GM18505 (cell line): ENCODE measurements around the gene SLC39A11.
"Not testable (repeated sequence)": the region's sequence is repeated elsewhere in the genome, so short reads cannot be mapped to it uniquely, and the experiment has no call there.

Experiments
- ATAC-seq: cut with Tn5 transposase; IDR thresholded peaks from one replicate; pipeline ENCODE4 v1.9.1; 2021; ENCODE audit not compliant: unreplicated experiment
- POLR2A ChIP-seq: IDR thresholded peaks from 4 replicates; pipeline ENCODE4 v1.6.1; 2011; ENCODE audit warnings: borderline replicate concordance; ENCODE audit not compliant: insufficient read depth, insufficient read length; ENCODE audit errors: extremely low read depth

SLC39A11 gene

DNA sequence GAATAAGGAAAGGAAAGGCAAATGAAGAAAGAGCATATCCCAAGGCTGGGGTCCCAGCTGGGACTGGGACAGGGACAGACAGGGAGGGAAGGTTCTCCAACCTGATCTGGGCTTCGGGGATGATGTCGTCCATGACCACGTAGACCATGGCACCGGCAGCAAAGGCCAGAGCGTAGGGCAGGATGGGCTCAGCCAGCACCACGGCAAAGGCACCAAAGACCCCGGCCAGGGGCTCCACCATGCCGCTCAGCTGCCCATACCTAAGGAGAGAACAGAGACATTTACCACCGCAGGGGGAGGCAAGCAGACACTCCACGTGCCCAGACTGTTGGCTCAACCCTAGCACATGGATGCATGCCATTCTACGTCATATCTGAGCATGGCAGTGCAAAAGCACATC lies 443.8 kb downstream of the SLC39A11 start:
- ATAC-seq, result no peak
- TF ChIP-seq POLR2A, result no peak

DNA sequence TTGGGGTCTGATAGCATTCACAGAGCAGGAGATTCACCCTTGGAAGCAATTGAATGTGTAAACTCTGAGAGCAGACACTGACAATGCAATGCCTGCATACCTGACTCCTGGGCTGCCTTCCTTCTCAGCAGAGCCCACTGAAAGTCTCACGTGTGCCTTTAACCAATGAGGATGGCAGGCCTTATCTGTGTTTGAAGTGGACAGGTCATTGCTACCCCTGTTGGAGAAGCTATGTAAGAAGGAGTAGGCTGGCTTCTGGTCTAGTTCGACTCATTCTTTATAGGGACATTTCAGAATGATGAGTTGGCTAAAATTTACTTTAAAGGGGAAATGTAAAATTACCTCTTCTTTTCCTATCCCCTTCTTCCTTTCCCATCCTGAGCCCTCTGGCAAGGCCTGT lies 446.3 kb downstream of the SLC39A11 start:
- ATAC-seq, result no peak
- TF ChIP-seq POLR2A, result no peak

DNA sequence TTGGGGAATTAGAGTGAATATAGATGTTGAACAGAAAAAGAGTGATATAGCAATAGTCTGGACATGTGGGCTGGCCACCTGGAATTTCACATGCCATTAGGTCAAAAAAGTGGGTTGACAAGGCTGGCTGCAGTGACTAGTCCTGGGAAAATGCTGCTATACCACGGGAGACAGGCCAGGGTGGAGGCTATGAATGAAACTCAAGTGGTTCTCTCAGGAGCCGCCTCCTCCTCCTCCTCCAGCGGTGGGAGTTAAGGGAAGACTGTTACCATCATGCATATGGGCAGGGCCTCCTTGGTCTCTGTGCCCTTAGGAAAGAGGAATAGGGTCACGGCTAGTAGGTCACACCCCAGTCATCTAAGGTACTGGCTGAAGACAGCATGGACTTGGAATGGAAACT lies 448.0 kb downstream of the SLC39A11 start:
- no peak for TF ChIP-seq POLR2A
- no peak for ATAC-seq

GRCh38 chr17:72643575-72644216 lies 448.8 kb downstream of the SLC39A11 start:
- TF ChIP-seq POLR2A, result no peak

GRCh38 chr17:72642720-72643119 lies 449.8 kb downstream of the SLC39A11 start:
- no peak for ATAC-seq
- no peak for TF ChIP-seq POLR2A

More at GRCh38 chr17:72643575-72644216, 448.8 kb downstream of the SLC39A11 start:
- no peak for ATAC-seq

DNA sequence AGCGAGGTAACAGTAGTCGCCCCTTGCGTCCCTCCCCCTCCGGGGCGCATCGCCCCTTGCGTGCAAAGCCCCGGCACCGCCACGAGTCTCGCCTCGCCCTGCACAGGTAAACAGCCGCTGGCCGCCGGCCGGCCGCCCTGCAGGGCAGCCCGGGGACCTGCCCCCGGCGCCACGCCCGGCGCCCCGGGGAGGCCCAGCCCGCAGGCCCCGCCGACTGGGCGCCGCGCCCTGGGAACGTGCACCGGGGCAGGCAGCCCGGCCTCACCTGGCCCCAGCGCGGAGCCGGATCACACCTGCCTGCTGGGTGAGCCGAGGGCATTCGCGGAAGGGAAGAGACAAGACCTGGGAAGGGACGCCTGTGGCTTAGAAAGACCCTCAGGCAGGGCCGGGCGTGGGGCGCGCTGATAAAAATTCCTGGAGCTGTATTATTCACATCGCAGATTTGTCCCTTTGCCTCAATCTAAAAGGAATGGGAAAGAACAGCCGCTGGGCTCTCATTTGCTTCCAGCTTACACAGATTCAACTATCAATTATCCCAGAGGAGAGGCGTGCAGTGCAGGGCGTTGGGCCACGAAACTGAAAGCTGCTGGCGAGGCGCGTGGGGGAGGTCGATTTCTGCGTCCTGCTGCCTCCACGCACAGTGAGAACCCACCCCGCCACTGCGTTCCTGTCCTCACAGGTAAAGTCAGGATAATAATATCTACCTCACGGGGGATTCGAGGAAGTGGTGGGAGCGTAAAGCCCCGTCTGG lies 451.9 kb downstream of the SLC39A11 start:
- ATAC-seq, result no peak
- no peak for TF ChIP-seq POLR2A

- ATAC-seq, result no peak
- no peak for TF ChIP-seq POLR2A
These were observed 452.8 kb downstream of the SLC39A11 start for GRCh38 chr17:72639711-72640110.

- ATAC-seq, result not testable (repeated sequence)
These were observed 453.6 kb downstream of the SLC39A11 start for GRCh38 chr17:72638932-72639331.

GRCh38 chr17:72635034-72635635 lies 457.4 kb downstream of the SLC39A11 start:
- TF ChIP-seq POLR2A, result no peak
- ATAC-seq, result no peak

GRCh38 chr17:72634621-72635020 lies 457.9 kb downstream of the SLC39A11 start:
- no peak for ATAC-seq
- no peak for TF ChIP-seq POLR2A

GRCh38 chr17:72631949-72632684 lies 460.4 kb downstream of the SLC39A11 start:
- no peak for ATAC-seq
- TF ChIP-seq POLR2A, result no peak

DNA sequence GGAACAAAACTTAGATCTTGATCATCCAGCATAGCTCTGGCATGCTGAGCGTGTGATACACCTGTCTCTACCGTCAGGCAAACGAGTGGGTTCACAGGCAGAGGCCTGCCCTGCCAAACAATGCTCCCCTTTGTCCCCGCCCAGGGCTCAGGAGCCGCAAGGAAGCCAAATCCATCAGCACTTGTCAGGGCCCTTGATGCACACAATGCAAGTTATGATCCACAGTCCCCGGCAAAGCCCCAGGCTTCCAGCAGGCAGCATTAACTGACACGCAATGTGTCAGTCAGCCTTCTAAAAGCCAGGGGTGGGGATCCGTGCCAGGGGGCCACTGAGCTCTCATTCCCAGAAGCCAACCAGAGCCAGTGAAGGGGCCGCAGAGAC lies 460.9 kb downstream of the SLC39A11 start:
- TF ChIP-seq POLR2A, result no peak
- ATAC-seq, result no peak

GRCh38 chr17:72624652-72625051 lies 467.8 kb downstream of the SLC39A11 start:
- no peak for TF ChIP-seq POLR2A
- no peak for ATAC-seq
